ENCODE data around the gene VEGFA. TPM values are rescaled to one million over a fixed set of nuclear protein-coding genes. Genes with fewer than 3 reads are reported as not detected.

The VEGFA gene
- total RNA-seq, 1 experiment from 2014 or later = 116 TPM

GRCh38 chr6:43744931-43745727 is 24.9 kb upstream of the VEGFA start:
- POLR2A ChIA-PET (ENCODE audit: low non-redundant PET) = interaction anchor here (0.5 kb wide), 1 partner anchor 12 kb away, joined by 4 read pairs; no protein-coding TSS in a partner anchor
- no peak for TF ChIP-seq EZH2 (IDR thresholded peaks at IDR 0.05; ENCODE audit: borderline replicate concordance, low read depth, low read length, poor library complexity, severe bottlenecking)
- TF ChIP-seq, protein P1, sequence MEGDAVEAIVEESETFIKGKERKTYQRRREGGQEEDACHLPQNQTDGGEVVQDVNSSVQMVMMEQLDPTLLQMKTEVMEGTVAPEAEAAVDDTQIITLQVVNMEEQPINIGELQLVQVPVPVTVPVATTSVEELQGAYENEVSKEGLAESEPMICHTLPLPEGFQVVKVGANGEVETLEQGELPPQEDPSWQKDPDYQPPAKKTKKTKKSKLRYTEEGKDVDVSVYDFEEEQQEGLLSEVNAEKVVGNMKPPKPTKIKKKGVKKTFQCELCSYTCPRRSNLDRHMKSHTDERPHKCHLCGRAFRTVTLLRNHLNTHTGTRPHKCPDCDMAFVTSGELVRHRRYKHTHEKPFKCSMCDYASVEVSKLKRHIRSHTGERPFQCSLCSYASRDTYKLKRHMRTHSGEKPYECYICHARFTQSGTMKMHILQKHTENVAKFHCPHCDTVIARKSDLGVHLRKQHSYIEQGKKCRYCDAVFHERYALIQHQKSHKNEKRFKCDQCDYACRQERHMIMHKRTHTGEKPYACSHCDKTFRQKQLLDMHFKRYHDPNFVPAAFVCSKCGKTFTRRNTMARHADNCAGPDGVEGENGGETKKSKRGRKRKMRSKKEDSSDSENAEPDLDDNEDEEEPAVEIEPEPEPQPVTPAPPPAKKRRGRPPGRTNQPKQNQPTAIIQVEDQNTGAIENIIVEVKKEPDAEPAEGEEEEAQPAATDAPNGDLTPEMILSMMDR (conservative IDR thresholded peaks at IDR 0.05; ENCODE audit: low read depth, low read length) = no peak
- no peaks in the 10 kb centered on the region for H3K36me3 ChIP-seq (ENCODE audit: insufficient read depth, low read length, poor library complexity, severe bottlenecking)
- H3K27me3 ChIP-seq (replicated peaks; ENCODE audit: insufficient read depth, low read depth, low read length, poor library complexity) = no peaks in the 10 kb centered on the region
- intact Hi-C loops (cut with micrococcal nuclease; ENCODE audit: unreplicated experiment) = no loop called here
- no peaks in the 10 kb centered on the region for H3K9me3 ChIP-seq (ENCODE audit: low read depth, low read length, poor library complexity, severe bottlenecking)
- CTCF ChIA-PET = interaction anchor here (0.6 kb wide), 1 partner anchor 777 kb away, joined by 3 read pairs; no protein-coding TSS in a partner anchor
- DNase-seq (ENCODE audit: low spot score) = no peak
- no TSS peak for BruUV-seq (replicated peaks)
- no peak overlapping the region for H3K27ac ChIP-seq (ENCODE audit: low read depth, low read length, poor library complexity, severe bottlenecking)
- H3K4me1 ChIP-seq (ENCODE audit: insufficient read depth, low read length, poor library complexity, severe bottlenecking) = no peaks in the 10 kb centered on the region
- H3K4me3 ChIP-seq (ENCODE audit: low read depth, low read length, poor library complexity, severe bottlenecking) = no peak overlapping the region

- no TSS peak for BruUV-seq (replicated peaks)
- ChIA-PET CTCF (no interaction called here), POLR2A (ENCODE audit: low non-redundant PET) (interaction anchor here (0.5 to 0.6 kb wide), 2 partner anchors 43 to 981 kb away, joined by 3 to 5 read pairs; no protein-coding TSS in a partner anchor)
- intact Hi-C loops (cut with micrococcal nuclease; ENCODE audit: unreplicated experiment) = no loop called here
- Histone ChIP-seq H3K4me3 (ENCODE audit: low read depth, low read length, poor library complexity, severe bottlenecking) (no peak overlapping the region), H3K9me3 (ENCODE audit: low read depth, low read length, poor library complexity, severe bottlenecking) (no peaks in the 10 kb centered on the region), H3K4me1 (ENCODE audit: insufficient read depth, low read length, poor library complexity, severe bottlenecking) (no peaks in the 10 kb centered on the region), H3K36me3 (ENCODE audit: insufficient read depth, low read length, poor library complexity, severe bottlenecking) (no peaks in the 10 kb centered on the region), H3K27me3 (replicated peaks; ENCODE audit: insufficient read depth, low read depth, low read length, poor library complexity) (no peaks in the 10 kb centered on the region), H3K27ac (ENCODE audit: low read depth, low read length, poor library complexity, severe bottlenecking) (no peak overlapping the region)
- DNase-seq (ENCODE audit: low spot score) = no peak
- TF ChIP-seq, protein P1 (conservative IDR thresholded peaks at IDR 0.05; ENCODE audit: low read depth, low read length) = no peak
These were observed 23.9 kb upstream of the VEGFA start for GRCh38 chr6:43746071-43746470.

GRCh38 chr6:43746613-43747102 is 23.4 kb upstream of the VEGFA start:
- intact Hi-C loops (cut with micrococcal nuclease; ENCODE audit: unreplicated experiment) = no loop called here
- no peak for DNase-seq (ENCODE audit: low spot score)
- H3K4me3 ChIP-seq (ENCODE audit: low read depth, low read length, poor library complexity, severe bottlenecking) = no peak overlapping the region
- no peak overlapping the region for H3K27ac ChIP-seq (ENCODE audit: low read depth, low read length, poor library complexity, severe bottlenecking)
- CTCF ChIA-PET = no interaction called here
- POLR2A ChIA-PET (ENCODE audit: low non-redundant PET) = interaction anchor here (0.5 kb wide), 1 partner anchor 982 kb away, joined by 3 read pairs; no protein-coding TSS in a partner anchor
- no peaks in the 10 kb centered on the region for H3K4me1 ChIP-seq (ENCODE audit: insufficient read depth, low read length, poor library complexity, severe bottlenecking)
- H3K27me3 ChIP-seq (replicated peaks; ENCODE audit: insufficient read depth, low read depth, low read length, poor library complexity) = no peaks in the 10 kb centered on the region
- no peak for TF ChIP-seq EZH2 (IDR thresholded peaks at IDR 0.05; ENCODE audit: borderline replicate concordance, low read depth, low read length, poor library complexity, severe bottlenecking)
- TF ChIP-seq, protein P1 (conservative IDR thresholded peaks at IDR 0.05; ENCODE audit: low read depth, low read length) = no peak
- BruUV-seq (replicated peaks) = no TSS peak
- H3K36me3 ChIP-seq (ENCODE audit: insufficient read depth, low read length, poor library complexity, severe bottlenecking) = no peaks in the 10 kb centered on the region
- H3K9me3 ChIP-seq (ENCODE audit: low read depth, low read length, poor library complexity, severe bottlenecking) = no peaks in the 10 kb centered on the region

Data from A673 (cell line).